Liver (tissue), 9 donors: Measurements from ENCODE around the gene SMU1. TPM values are rescaled to one million over a fixed set of nuclear protein-coding genes. Genes with fewer than 3 reads are reported as not detected.

Experiments used
- DNase-seq: peaks from one replicate; pipeline ENCODE4 v3.0.0-alpha.2; 2017; ENCODE audit warnings: low spot score
- H3K27ac ChIP-seq, 2 donors: one replicate each; pipeline ENCODE4 v1.7.0; 2013; ENCODE audit warnings: inconsistent platforms in 2 of 2, low read length in 2 of 2, control low read depth in 1 of 2, low read depth in 1 of 2, mild to moderate bottlenecking in 1 of 2
- H3K27me3 ChIP-seq, 4 donors: one replicate each; pipeline versions ENCODE4 v1.6.1 to v1.7.0; 2013; ENCODE audit warnings: low read length in 3 of 4, inconsistent platforms in 1 of 4, mild to moderate bottlenecking in 1 of 4, moderate library complexity in 1 of 4; ENCODE audit not compliant: control insufficient read depth in 4 of 4, insufficient read depth in 4 of 4
- H3K36me3 ChIP-seq, 4 donors: one replicate each; pipeline versions ENCODE4 v1.6.1 to v1.7.0; 2013; ENCODE audit warnings: low read length in 3 of 4, mild to moderate bottlenecking in 3 of 4, low read depth in 1 of 4, moderate library complexity in 1 of 4; ENCODE audit not compliant: control insufficient read depth in 4 of 4, insufficient read depth in 3 of 4
- H3K4me1 ChIP-seq, 4 donors: one replicate each; pipeline versions ENCODE4 v1.6.1 to v1.7.0; 2013; ENCODE audit warnings: low read length in 3 of 4, mild to moderate bottlenecking in 3 of 4, moderate library complexity in 1 of 4; ENCODE audit not compliant: control insufficient read depth in 4 of 4, insufficient read depth in 4 of 4
- H3K4me3 ChIP-seq, 3 donors: one replicate each; pipeline versions ENCODE4 v1.6.1 to v1.7.0; 2013; ENCODE audit warnings: low read length in 3 of 3, control low read depth in 1 of 3, low read depth in 1 of 3, mild to moderate bottlenecking in 1 of 3
- H3K9ac ChIP-seq, 2 donors: one replicate each; pipeline ENCODE4 v1.7.0; 2013; ENCODE audit warnings: low read length in 2 of 2, mild to moderate bottlenecking in 2 of 2, moderate library complexity in 2 of 2, control low read depth in 1 of 2, low read depth in 1 of 2
- H3K9me3 ChIP-seq, 4 donors: one replicate each; pipeline versions ENCODE4 v1.6.1 to v1.7.0; 2013; ENCODE audit warnings: low read length in 3 of 4; ENCODE audit not compliant: control insufficient read depth in 4 of 4
- ATF3 ChIP-seq: IDR thresholded peaks from 2 replicates; pipeline ENCODE4 v1.6.1; 2016; ENCODE audit warnings: antibody characterized with exemption
- CTCF ChIP-seq: fragments of 150-350 bp; IDR thresholded peaks from 2 replicates; pipeline ENCODE4 v1.5.1; 2017; ENCODE audit warnings: improper control_type of control experiment, low read depth, low read length; ENCODE audit not compliant: missing input control
- EGR1 ChIP-seq, 2 donors: IDR thresholded peaks; 2 replicates each; pipeline ENCODE4 v1.6.1; 2016 to 2018; ENCODE audit warnings: antibody characterized with exemption in 2 of 2, low read depth in 2 of 2
- FOXA1 ChIP-seq: IDR thresholded peaks from 2 replicates; pipeline ENCODE4 v1.6.1; 2016; ENCODE audit warnings: antibody characterized with exemption
- FOXA2 ChIP-seq: IDR thresholded peaks from 2 replicates; pipeline ENCODE4 v1.6.1; 2016; ENCODE audit warnings: antibody characterized with exemption
- GABPA ChIP-seq, 2 donors: IDR thresholded peaks in 1 of 2; conservative IDR thresholded peaks in 1 of 2; 2 replicates each; pipeline ENCODE4 v1.6.1; 2016; ENCODE audit warnings: antibody characterized with exemption in 2 of 2, mild to moderate bottlenecking in 1 of 2, moderate library complexity in 1 of 2
- HNF4A ChIP-seq, 2 donors: conservative IDR thresholded peaks; 2 replicates each; pipeline ENCODE4 v1.6.1; 2016; ENCODE audit warnings: antibody characterized with exemption in 2 of 2, mild to moderate bottlenecking in 2 of 2
- HNF4G ChIP-seq: IDR thresholded peaks from 2 replicates; pipeline ENCODE4 v1.6.1; 2016; ENCODE audit warnings: antibody characterized with exemption
- JUND ChIP-seq, 2 donors: IDR thresholded peaks; 2 replicates each; pipeline ENCODE4 v1.6.1; 2016; ENCODE audit warnings: antibody characterized with exemption in 2 of 2
- MAX ChIP-seq: IDR thresholded peaks from 2 replicates; pipeline ENCODE4 v1.6.1; 2016; ENCODE audit warnings: antibody characterized with exemption
- NR2F2 ChIP-seq: IDR thresholded peaks from 2 replicates; pipeline ENCODE4 v1.6.1; 2016; ENCODE audit warnings: antibody characterized with exemption
- RAD21 ChIP-seq, 2 donors: IDR thresholded peaks; 2 replicates each; pipeline ENCODE4 v1.6.1; 2016; ENCODE audit warnings: antibody characterized with exemption in 2 of 2, mild to moderate bottlenecking in 2 of 2
- REST ChIP-seq: IDR thresholded peaks from 2 replicates; pipeline ENCODE4 v1.6.1; 2016; ENCODE audit warnings: antibody characterized with exemption, mild to moderate bottlenecking
- RXRA ChIP-seq, 2 donors: IDR thresholded peaks; 2 replicates each; pipeline ENCODE4 v1.6.1; 2017 to 2018; ENCODE audit warnings: antibody characterized with exemption in 2 of 2, mild to moderate bottlenecking in 1 of 2
- SP1 ChIP-seq: IDR thresholded peaks from 2 replicates; pipeline ENCODE4 v1.6.1; 2018; ENCODE audit warnings: antibody characterized with exemption, mild to moderate bottlenecking
- TAF1 ChIP-seq: conservative IDR thresholded peaks from 2 replicates; pipeline ENCODE4 v1.6.1; 2016; ENCODE audit warnings: antibody characterized with exemption, mild to moderate bottlenecking
- YY1 ChIP-seq: IDR thresholded peaks from 2 replicates; pipeline ENCODE4 v1.6.1; 2016; ENCODE audit warnings: antibody characterized with exemption, mild to moderate bottlenecking
- ZBTB33 ChIP-seq: IDR thresholded peaks from 2 replicates; pipeline ENCODE4 v1.6.1; 2016; ENCODE audit warnings: antibody characterized with exemption
- WGBS: extraction: QIAGEN DNeasy Blood & Tissue Kit; methylation state at CpG from one replicate; pipeline ENCODE4 v1.1.7; 2013; 5-methylcytosine and 5-hydroxymethylcytosine counted together
- polyA plus RNA-seq, 2 donors: library from polyadenylated mRNA; stranded (reverse) in 1 of 2; unstranded in 1 of 2; fragments of 200-250 nt in 1 of 2; fragments of >200 nt in 1 of 2; fragmentation: Nextera tagmentation in 1 of 2; extraction: Ambion mirVana in 1 of 2; gene quantifications; one replicate each; pipeline versions ENCODE4 v1.2.1 to v1.2.3, GENCODE V29; 2013 to 2015
- total RNA-seq, 2 donors: library from RNA; depleted of rRNA; stranded (reverse); fragments of >200 nt; gene quantifications; one replicate each; pipeline ENCODE4 v1.2.3, GENCODE V29; 2014
- donor health status: healthy.
- donor health status: healthy.
- donor health status: healthy.
- donor health status: healthy.
- donor health status: healthy.

SMU1 gene
- total and polyA plus RNA-seq, 4 donors, result 5.3 to 14.2 (median 9.5) TPM

GRCh38 chr9:32991897-32992594 lies 84.4 kb downstream of the SMU1 start:
- Histone ChIP-seq H3K36me3 (peaks cover 6 to 32% (median 31%) of the 10 kb centered on the region in 4 donors), H3K27ac (no peak overlapping the region), H3K9me3 (no peaks in the 10 kb centered on the region), H3K27me3 (no peaks in the 10 kb centered on the region), H3K4me1 (no peaks in the 10 kb centered on the region), H3K4me3 (no peak overlapping the region), H3K9ac (no peak overlapping the region)
- no peak for DNase-seq
- WGBS, result 83% methylated on average over 6 of the region's 6 CpGs
- TF ChIP-seq FOXA2, result no peak
- no peak for TF ChIP-seq EGR1 (IDR thresholded peaks at IDR 0.05; ENCODE audit: low read depth in 2 of 2)
- no peak for TF ChIP-seq HNF4G
- no peak for TF ChIP-seq GABPA (IDR thresholded peaks at IDR 0.05 in 1 of 2, conservative IDR thresholded peaks at IDR 0.05 in 1 of 2)
- TF ChIP-seq TAF1, result no peak
- no peak for TF ChIP-seq CTCF
- TF ChIP-seq YY1, result no peak
- no peak for TF ChIP-seq ATF3
- no peak for TF ChIP-seq ZBTB33
- no peak for TF ChIP-seq MAX
- TF ChIP-seq HNF4A (conservative IDR thresholded peaks at IDR 0.05), result no peak
- TF ChIP-seq FOXA1, result no peak
- no peak for TF ChIP-seq SP1
- TF ChIP-seq RXRA (IDR thresholded peaks at IDR 0.05), result no peak
- no peak for TF ChIP-seq REST
- no peak for TF ChIP-seq JUND (IDR thresholded peaks at IDR 0.05)
- no peak for TF ChIP-seq NR2F2
- no peak for TF ChIP-seq RAD21 (IDR thresholded peaks at IDR 0.05)

Other genes starting within 250 kb of the SMU1 start
- 10 to 100 TPM; 13.6 to 16.3 TPM for gene APTX, start 75.0 kb downstream of the SMU1 start, total RNA-seq
- 10 to 100 TPM; 14.2 to 17.4 TPM for gene APTX, start 75.0 kb downstream of the SMU1 start, polyA plus RNA-seq
- 10 to 100 TPM; 60.9 to 96.6 TPM for gene DNAJA1, start 51.4 kb downstream of the SMU1 start, total RNA-seq
- 10 to 100 TPM; 72.3 to 74.6 TPM for gene DNAJA1, start 51.4 kb downstream of the SMU1 start, polyA plus RNA-seq
- 10 to 100 TPM; 27.3 to 58.1 TPM for gene B4GALT1, start 90.7 kb upstream of the SMU1 start, total RNA-seq
- 10 to 100 TPM; 25.9 to 59.8 TPM for gene B4GALT1, start 90.7 kb upstream of the SMU1 start, polyA plus RNA-seq
- gene SPINK4, start 163.5 kb upstream of the SMU1 start, total RNA-seq, result under 1 TPM in 1 of 2 donors, not detected in 1; 0.70 TPM
- gene SPINK4, start 163.5 kb upstream of the SMU1 start, polyA plus RNA-seq, result not detected
- gene BAG1, start 188.0 kb upstream of the SMU1 start, total RNA-seq, result 10 to 100 TPM; 35.1 to 49.4 TPM
- 10 to 100 TPM; 36.6 to 55.2 TPM for gene BAG1, start 188.0 kb upstream of the SMU1 start, polyA plus RNA-seq
- 10 to 100 TPM; 23.2 to 26.5 TPM for gene CHMP5, start 188.4 kb upstream of the SMU1 start, total RNA-seq
- gene CHMP5, start 188.4 kb upstream of the SMU1 start, polyA plus RNA-seq, result 10 to 100 TPM; 29.0 to 34.8 TPM
- 10 to 100 TPM; 14.1 to 27.9 TPM for gene NFX1, start 213.8 kb upstream of the SMU1 start, total RNA-seq
- 10 to 100 TPM; 13.7 to 15.1 TPM for gene NFX1, start 213.8 kb upstream of the SMU1 start, polyA plus RNA-seq